Measurements from ENCODE around the gene SPAM1. TPM values are rescaled to one million over a fixed set of nuclear protein-coding genes. Genes with fewer than 3 reads are reported as not detected.

The SPAM1 gene
- total RNA-seq, 1 donor from 2014 or later = not detected

- DNase-seq (ENCODE audit: low spot score) = peak; percentile 46
- Histone ChIP-seq H3K4me3 (no peak overlapping the region), H4K20me1 (ENCODE audit: low read depth) (no peaks in the 10 kb centered on the region), H3K79me2 (ENCODE audit: low read depth) (no peaks in the 10 kb centered on the region), H3K9me3 (ENCODE audit: low read depth) (no peaks in the 10 kb centered on the region), H3K9ac (no peak overlapping the region), H3F3A (ENCODE audit: low read depth) (no peaks in the 10 kb centered on the region), H3K4me1 (peaks cover 11% of the 10 kb centered on the region), H3K4me2 (no peak overlapping the region), H2AFZ (replicated peaks) (no peak overlapping the region), H3K36me3 (no peaks in the 10 kb centered on the region), H3K27me3 (no peaks in the 10 kb centered on the region), H3K27ac (no peak overlapping the region)
- no peaks in the 10 kb centered on the region for H3K36me3 Mint-ChIP-seq
- peaks cover 2% of the 10 kb centered on the region for H3K27me3 Mint-ChIP-seq (ENCODE audit: insufficient read depth, low read depth)
- TF ChIP-seq EZH2 (IDR thresholded peaks at IDR 0.05) (no peak), EZH2phosphoT487 (IDR thresholded peaks at IDR 0.05) (no peak), CTCF (IDR thresholded peaks at IDR 0.05) (no peak)
- no peaks in the 10 kb centered on the region for H3K4me1 Mint-ChIP-seq
- no peaks in the 10 kb centered on the region for H3K9me3 Mint-ChIP-seq
- no peak overlapping the region for H3K4me3 Mint-ChIP-seq
- no peak overlapping the region for H3K27ac Mint-ChIP-seq
Measured at GRCh38 chr7:123975084-123975483, 50.0 kb downstream of the SPAM1 start.

GRCh38 chr7:123977081-123977480, 52.0 kb downstream of the SPAM1 start:
- Mint-ChIP-seq H3K27me3 (ENCODE audit: insufficient read depth, low read depth) (peaks cover 2% of the 10 kb centered on the region), H3K4me1 (no peaks in the 10 kb centered on the region)
- H3K27me3 ChIP-seq = no peaks in the 10 kb centered on the region

GRCh38 chr7:123979876-123980275, 54.8 kb downstream of the SPAM1 start:
- no peaks in the 10 kb centered on the region for H4K20me1 ChIP-seq (ENCODE audit: low read depth)
- Mint-ChIP-seq H3K27ac (no peak overlapping the region), H3K27me3 (ENCODE audit: insufficient read depth, low read depth) (peaks cover 2% of the 10 kb centered on the region), H3K4me1 (no peaks in the 10 kb centered on the region), H3K9me3 (peaks cover 2% of the 10 kb centered on the region), H3K4me3 (no peak overlapping the region), H3K36me3 (no peaks in the 10 kb centered on the region)
- no peak overlapping the region for H3K4me2 ChIP-seq
- no peak overlapping the region for H3K4me3 ChIP-seq
- TF ChIP-seq CTCF (IDR thresholded peaks at IDR 0.05) = no peak
- TF ChIP-seq EZH2phosphoT487 (IDR thresholded peaks at IDR 0.05) = no peak
- no peak for TF ChIP-seq EZH2 (IDR thresholded peaks at IDR 0.05)
- peaks cover 7% of the 10 kb centered on the region for H3K4me1 ChIP-seq
- H3K9me3 ChIP-seq (ENCODE audit: low read depth) = no peaks in the 10 kb centered on the region
- no peaks in the 10 kb centered on the region for H3K27me3 ChIP-seq
- no peak overlapping the region for H3K9ac ChIP-seq
- no peak overlapping the region for H3K27ac ChIP-seq
- DNase-seq (ENCODE audit: low spot score) = no peak
- no peaks in the 10 kb centered on the region for H3F3A ChIP-seq (ENCODE audit: low read depth)
- H3K36me3 ChIP-seq = no peaks in the 10 kb centered on the region
- no peak overlapping the region for H2AFZ ChIP-seq (replicated peaks)
- H3K79me2 ChIP-seq (ENCODE audit: low read depth) = no peaks in the 10 kb centered on the region

More at GRCh38 chr7:123977081-123977480, 52.0 kb downstream of the SPAM1 start:
- Histone ChIP-seq H3K4me3 (no peak overlapping the region), H3F3A (ENCODE audit: low read depth) (no peaks in the 10 kb centered on the region), H3K27ac (no peak overlapping the region), H4K20me1 (ENCODE audit: low read depth) (no peaks in the 10 kb centered on the region), H3K36me3 (no peaks in the 10 kb centered on the region), H3K9me3 (ENCODE audit: low read depth) (no peaks in the 10 kb centered on the region), H3K4me1 (peaks cover 11% of the 10 kb centered on the region), H2AFZ (replicated peaks) (no peak overlapping the region), H3K9ac (no peak overlapping the region), H3K4me2 (no peak overlapping the region), H3K79me2 (ENCODE audit: low read depth) (no peaks in the 10 kb centered on the region)
- peaks cover under 1% of the 10 kb centered on the region for H3K9me3 Mint-ChIP-seq
- no peaks in the 10 kb centered on the region for H3K36me3 Mint-ChIP-seq
- H3K27ac Mint-ChIP-seq = no peak overlapping the region
- DNase-seq (ENCODE audit: low spot score) = no peak
- TF ChIP-seq CTCF (IDR thresholded peaks at IDR 0.05) (no peak), EZH2phosphoT487 (IDR thresholded peaks at IDR 0.05) (no peak), EZH2 (IDR thresholded peaks at IDR 0.05) (no peak)
- no peak overlapping the region for H3K4me3 Mint-ChIP-seq
